HCT116 (cell line): ENCODE data around the gene SLC16A10. TPM values are rescaled to one million over a fixed set of nuclear protein-coding genes. Genes with fewer than 3 reads are reported as not detected.
A peak's percentile ranks its signal among the peaks of the same experiment; 100 is the strongest.

Experiments
- ATAC-seq: fragments of 200-7000 bp; cut with Tn5 transposase; 2 replicates; pipeline ENCODE4 v1.9.1; 2020; ENCODE audit warnings: mild to moderate bottlenecking, moderate library complexity
- BruUV-seq: library from RNA; stranded (reverse); fragments of 400-500 nt; replicated peaks from 2 replicates; lab custom pipeline; 2021; lab: Mats Ljungman, UMichigan
- CTCF ChIA-PET: fragments of 300-600 bp; sonication (Branson Sonifier 250); formaldehyde crosslinking; loops from one replicate; lab custom pipeline; 2021; ENCODE audit warnings: antibody characterized with exemption; lab: Charles Lee
- POLR2A ChIA-PET: fragments of 300-600, 350-600 bp; sonication (Branson Sonifier 250); formaldehyde crosslinking; loops from one replicate; lab custom pipeline; 2021; ENCODE audit warnings: antibody characterized with exemption; lab: Charles Lee
- RAD21 ChIA-PET, 2 experiments: fragments of 300-600 bp; sonication (Branson Sonifier 250); formaldehyde crosslinking; loops; one replicate each; lab custom pipeline; 2023; ENCODE audit warnings: low total read pairs in 2 of 2; ENCODE audit not compliant: uncharacterized antibody in 2 of 2, unreplicated experiment in 2 of 2, low non-redundant PET in 1 of 2; lab: Charles Lee
- DNase-seq: peaks from one replicate; pipeline ENCODE4 v3.0.0-alpha.2; 2010; ENCODE audit warnings: low read depth, low spot score
- H2AFZ ChIP-seq: fragments of 200-600 bp; shearing (Covaris generic), sonication (generic); 2 replicates; pipeline ENCODE4 v1.6.1; 2017; ENCODE audit warnings: low read depth, mixed run types, mixed read lengths, antibody characterized with exemption, low read length; ENCODE audit not compliant: poor library complexity, severe bottlenecking
- H3K27ac ChIP-seq: 2 replicates; pipeline ENCODE4 v1.5.1; 2012; ENCODE audit warnings: low read depth, low read length
- H3K27me3 ChIP-seq: fragments of 200-600 bp; sonication (generic); 2 replicates; pipeline ENCODE4 v1.6.1; 2016; ENCODE audit warnings: mixed run types, low read length, mixed read lengths; ENCODE audit not compliant: insufficient read depth
- H3K36me3 ChIP-seq, 2 experiments: fragments of 200-500 bp in 1 of 2; fragments of 200-600 bp in 1 of 2; sonication (Bioruptor generic) in 1 of 2; sonication (generic) in 1 of 2; 2 replicates each; pipeline versions ENCODE4 v1.5.1 to v1.6.1; 2014 to 2016; ENCODE audit warnings: low read length in 2 of 2, inconsistent platforms in 1 of 2, mixed read lengths in 1 of 2, mixed run types in 1 of 2; ENCODE audit not compliant: insufficient read depth in 2 of 2, control insufficient read depth in 1 of 2
- H3K4me1 ChIP-seq, 2 experiments: fragments of 200-600 bp in 1 of 2; sonication (generic) in 1 of 2; 2 replicates each; pipeline versions ENCODE4 v1.5.1 to v1.6.1; 2012 to 2017; ENCODE audit warnings: low read length in 2 of 2, inconsistent platforms in 1 of 2, mild to moderate bottlenecking in 1 of 2, mixed read lengths in 1 of 2, mixed run types in 1 of 2, moderate library complexity in 1 of 2; ENCODE audit not compliant: insufficient read depth in 2 of 2, control insufficient read depth in 1 of 2
- H3K4me2 ChIP-seq: fragments of 200-600 bp; sonication (generic); 2 replicates; pipeline ENCODE4 v1.6.1; 2017; ENCODE audit warnings: mixed run types, low read length, mixed read lengths
- H3K4me3 ChIP-seq, 2 experiments: fragments of 200-600 bp in 1 of 2; sonication (generic) in 1 of 2; replicated peaks in 1 of 2; 2 replicates each; pipeline ENCODE4 v1.5.1; 2011 to 2016; ENCODE audit warnings: low read length in 2 of 2, control low read depth in 1 of 2, low read depth in 1 of 2, mild to moderate bottlenecking in 1 of 2, mixed read lengths in 1 of 2, mixed run types in 1 of 2
- H3K79me2 ChIP-seq: fragments of 200-600 bp; sonication (generic); 2 replicates; pipeline ENCODE4 v1.6.1; 2017; ENCODE audit warnings: mild to moderate bottlenecking, mixed run types, low read length, moderate library complexity, mixed read lengths; ENCODE audit not compliant: insufficient read depth
- H3K9ac ChIP-seq: fragments of 200-600 bp; sonication (generic); 2 replicates; pipeline ENCODE4 v1.6.1; 2016; ENCODE audit warnings: low read length, mixed read lengths
- H3K9me2 ChIP-seq: fragments of 200-600 bp; sonication (generic), shearing (Covaris generic); 2 replicates; pipeline ENCODE4 v1.6.1; 2017; ENCODE audit warnings: mixed run types, mild to moderate bottlenecking, moderate library complexity; ENCODE audit not compliant: insufficient read depth
- H3K9me3 ChIP-seq, 2 experiments: fragments of 200-500 bp in 1 of 2; fragments of 200-600 bp in 1 of 2; sonication (Bioruptor generic) in 1 of 2; sonication (generic) in 1 of 2; 2 replicates each; pipeline ENCODE4 v1.6.1; 2014 to 2017; ENCODE audit warnings: low read length in 2 of 2, mixed read lengths in 2 of 2, inconsistent platforms in 1 of 2, low read depth in 1 of 2, mild to moderate bottlenecking in 1 of 2, mixed run types in 1 of 2, moderate library complexity in 1 of 2; ENCODE audit not compliant: control insufficient read depth in 1 of 2, insufficient read depth in 1 of 2
- H4K20me1 ChIP-seq: fragments of 200-600 bp; sonication (generic), shearing (Covaris generic); 2 replicates; pipeline ENCODE4 v1.6.1; 2017; ENCODE audit warnings: mixed run types, mild to moderate bottlenecking, moderate library complexity; ENCODE audit not compliant: insufficient read depth
- CEBPB ChIP-seq: IDR thresholded peaks from 2 replicates; pipeline ENCODE4 v1.6.1; 2012; ENCODE audit warnings: low read depth
- CTCF ChIP-seq, 3 experiments: fragments of 200-600 bp in 1 of 3; sonication (generic) in 1 of 3; IDR thresholded peaks in 2 of 3; conservative IDR thresholded peaks in 1 of 3; 2 replicates each; pipeline ENCODE4 v1.5.1; 2012 to 2017; ENCODE audit warnings: low read depth in 2 of 3, low read length in 2 of 3, antibody characterized with exemption in 1 of 3, borderline replicate concordance in 1 of 3, control low read depth in 1 of 3, mild to moderate bottlenecking in 1 of 3, mixed read lengths in 1 of 3, mixed run types in 1 of 3, moderate library complexity in 1 of 3; ENCODE audit not compliant: insufficient read depth in 1 of 3
- FOSL1 ChIP-seq: IDR thresholded peaks from 2 replicates; pipeline ENCODE4 v1.6.1; 2012; ENCODE audit warnings: low read depth
- JUND ChIP-seq: IDR thresholded peaks from 2 replicates; pipeline ENCODE4 v1.6.1; 2012
- RAD21 ChIP-seq: IDR thresholded peaks from 2 replicates; pipeline ENCODE4 v1.6.1; 2012; ENCODE audit warnings: low read depth, mild to moderate bottlenecking
- SRF ChIP-seq: IDR thresholded peaks from 2 replicates; pipeline ENCODE4 v1.6.1; 2012; ENCODE audit warnings: low read depth
- TCF7L2 ChIP-seq: IDR thresholded peaks from 2 replicates; pipeline ENCODE4 v1.7.0; 2011; ENCODE audit warnings: borderline replicate concordance, inconsistent platforms; ENCODE audit not compliant: insufficient read depth, insufficient read length; ENCODE audit errors: extremely low read depth
- YY1 ChIP-seq: IDR thresholded peaks from 2 replicates; pipeline ENCODE4 v1.6.1; 2011; ENCODE audit warnings: low read length, low read depth, moderate library complexity, mild to moderate bottlenecking; ENCODE audit not compliant: insufficient replicate concordance; ENCODE audit errors: extremely low read depth
- ZNF274 ChIP-seq: fragments of 200-500 bp; sonication (Bioruptor generic); IDR thresholded peaks from 2 replicates; pipeline ENCODE4 v1.6.1; 2014; ENCODE audit warnings: mild to moderate bottlenecking, low read depth, low read length, inconsistent platforms
- intact Hi-C: fragments of 100-400 bp; cut with micrococcal nuclease; formaldehyde crosslinking; loops from 2 replicates; pipeline ENCODE4 v1.10.0; 2022
- total RNA-seq: library from RNA; stranded (reverse); gene quantifications from one replicate; pipeline ENCODE4 v1.2.1, GENCODE V29; 2021; ENCODE audit not compliant: unreplicated experiment
- TF ChIP-seq, protein P1 (sequence below): IDR thresholded peaks from 2 replicates; pipeline ENCODE4 v1.6.1; 2012; ENCODE audit warnings: low read depth

The SLC16A10 gene
- total RNA-seq, 1 experiment from 2014 or later = 8.3 TPM

GRCh38 chr6:111238464-111239119 lies 151.3 kb downstream of the SLC16A10 start:
- H3K79me2 ChIP-seq = no peaks in the 10 kb centered on the region

More at GRCh38 chr6:111238464-111239119, 151.3 kb downstream of the SLC16A10 start:
- no peak overlapping the region for H3K4me2 ChIP-seq
- intact Hi-C loops = no loop called here
- TF ChIP-seq ZNF274 (no peak), YY1 (no peak), CEBPB (no peak), JUND (0 out of 2 replicates have a peak, but pooled peaks have one; percentile 24), FOSL1 (peak; percentile 45; the same call in 1 of the 2 replicates), TCF7L2 (peak; percentile 79), CTCF (IDR thresholded peaks at IDR 0.05 in 2 of 3, conservative IDR thresholded peaks at IDR 0.05 in 1 of 3; ENCODE audit: borderline replicate concordance in 1 of 3, insufficient read depth in 1 of 3, low read depth in 2 of 3, low read length in 2 of 3) (no peak), RAD21 (no peak), SRF (no peak)
- TF ChIP-seq, protein P1, sequence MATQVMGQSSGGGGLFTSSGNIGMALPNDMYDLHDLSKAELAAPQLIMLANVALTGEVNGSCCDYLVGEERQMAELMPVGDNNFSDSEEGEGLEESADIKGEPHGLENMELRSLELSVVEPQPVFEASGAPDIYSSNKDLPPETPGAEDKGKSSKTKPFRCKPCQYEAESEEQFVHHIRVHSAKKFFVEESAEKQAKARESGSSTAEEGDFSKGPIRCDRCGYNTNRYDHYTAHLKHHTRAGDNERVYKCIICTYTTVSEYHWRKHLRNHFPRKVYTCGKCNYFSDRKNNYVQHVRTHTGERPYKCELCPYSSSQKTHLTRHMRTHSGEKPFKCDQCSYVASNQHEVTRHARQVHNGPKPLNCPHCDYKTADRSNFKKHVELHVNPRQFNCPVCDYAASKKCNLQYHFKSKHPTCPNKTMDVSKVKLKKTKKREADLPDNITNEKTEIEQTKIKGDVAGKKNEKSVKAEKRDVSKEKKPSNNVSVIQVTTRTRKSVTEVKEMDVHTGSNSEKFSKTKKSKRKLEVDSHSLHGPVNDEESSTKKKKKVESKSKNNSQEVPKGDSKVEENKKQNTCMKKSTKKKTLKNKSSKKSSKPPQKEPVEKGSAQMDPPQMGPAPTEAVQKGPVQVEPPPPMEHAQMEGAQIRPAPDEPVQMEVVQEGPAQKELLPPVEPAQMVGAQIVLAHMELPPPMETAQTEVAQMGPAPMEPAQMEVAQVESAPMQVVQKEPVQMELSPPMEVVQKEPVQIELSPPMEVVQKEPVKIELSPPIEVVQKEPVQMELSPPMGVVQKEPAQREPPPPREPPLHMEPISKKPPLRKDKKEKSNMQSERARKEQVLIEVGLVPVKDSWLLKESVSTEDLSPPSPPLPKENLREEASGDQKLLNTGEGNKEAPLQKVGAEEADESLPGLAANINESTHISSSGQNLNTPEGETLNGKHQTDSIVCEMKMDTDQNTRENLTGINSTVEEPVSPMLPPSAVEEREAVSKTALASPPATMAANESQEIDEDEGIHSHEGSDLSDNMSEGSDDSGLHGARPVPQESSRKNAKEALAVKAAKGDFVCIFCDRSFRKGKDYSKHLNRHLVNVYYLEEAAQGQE = no peak
- TF ChIP-seq, all 23 proteins: peak for 3
- no peak overlapping the region for H3K9ac ChIP-seq
- H3K27ac ChIP-seq = no peak overlapping the region
- RAD21 ChIA-PET = no interaction called here
- POLR2A ChIA-PET = no interaction called here
- no peaks in the 10 kb centered on the region for H4K20me1 ChIP-seq
- no peaks in the 10 kb centered on the region for H3K9me3 ChIP-seq
- no peak overlapping the region for H3K4me3 ChIP-seq
- no peaks in the 10 kb centered on the region for H3K36me3 ChIP-seq
- H2AFZ ChIP-seq = no peak overlapping the region
- H3K27me3 ChIP-seq = no peaks in the 10 kb centered on the region
- CTCF ChIA-PET = no interaction called here
- no peaks in the 10 kb centered on the region for H3K9me2 ChIP-seq
- BruUV-seq = no TSS peak
- no peak for ATAC-seq
- peaks cover 0 to 3% of the 10 kb centered on the region in 2 experiments; a peak in 1 of 4 replicates for H3K4me1 ChIP-seq
- DNase-seq = no peak
